K562 (cell line): Measurements from ENCODE around the gene SPPL2C. TPM values are rescaled to one million over a fixed set of nuclear protein-coding genes. Genes with fewer than 3 reads are reported as not detected.
A peak's percentile ranks its signal among the peaks of the same experiment; 100 is the strongest.

ENCODE experiments used
- CCAR2 ChIP-seq: fragments of 200-400 bp; formaldehyde crosslinking; IDR thresholded peaks from 2 replicates; pipeline ENCODE4 v1.6.1; 2017; ENCODE audit warnings: mild to moderate bottlenecking, low read depth, low read length
- CTCF ChIP-seq, 3 experiments: IDR thresholded peaks in 2 of 3; conservative IDR thresholded peaks in 1 of 3; 2 replicates each; pipeline ENCODE4 v1.5.1; 2011 to 2012; ENCODE audit warnings: low read length in 3 of 3, mild to moderate bottlenecking in 3 of 3, control low read depth in 2 of 3, improper control_type of control experiment in 1 of 3, inconsistent platforms in 1 of 3, low read depth in 1 of 3, mixed read lengths in 1 of 3, moderate library complexity in 1 of 3; ENCODE audit not compliant: insufficient read depth in 2 of 3
- HNRNPL ChIP-seq: fragments of 200-400 bp; formaldehyde crosslinking; IDR thresholded peaks from 2 replicates; pipeline ENCODE4 v1.6.1; 2017; ENCODE audit warnings: low read depth, mild to moderate bottlenecking, low read length
- KLF10 ChIP-seq: fragments of 250-450 bp; sonication (Bioruptor Pico); IDR thresholded peaks from 2 replicates; pipeline ENCODE4 v1.6.1; 2021; ENCODE audit warnings: matching md5 sums
- LARP7 ChIP-seq: fragments of 450-650 bp; IDR thresholded peaks from 2 replicates; pipeline ENCODE4 v1.6.1; 2016
- MAFF ChIP-seq: IDR thresholded peaks from 2 replicates; pipeline ENCODE4 v1.6.1; 2012; ENCODE audit warnings: low read length, improper control_type of control experiment
- NR3C1 ChIP-seq: sonication (generic); formaldehyde crosslinking; IDR thresholded peaks from 2 replicates; pipeline ENCODE4 v1.8.1; 2022; ENCODE audit warnings: missing genetic modification reagents
- TOE1 ChIP-seq, 2 experiments: fragments of 450-650 bp in 1 of 2; sonication (generic) in 1 of 2; formaldehyde crosslinking in 1 of 2; IDR thresholded peaks; 2 replicates each; pipeline versions ENCODE4 v1.7.1 to v1.8.0; 2016 to 2022; ENCODE audit warnings: borderline replicate concordance in 2 of 2, mild to moderate bottlenecking in 2 of 2, antibody characterized with exemption in 1 of 2, inconsistent platforms in 1 of 2, low read depth in 1 of 2, missing genetic modification reagents in 1 of 2, moderate library complexity in 1 of 2
- ZBTB11 ChIP-seq, 3 experiments: fragments of 200-800 bp in 1 of 3; fragments of 250-450 bp in 1 of 3; fragments of 450-650 bp in 1 of 3; sonication (Bioruptor Pico) in 1 of 3; sonication (Bioruptor generic) in 1 of 3; formaldehyde crosslinking in 1 of 3; IDR thresholded peaks; 2 replicates each; pipeline versions ENCODE4 v1.6.1 to v1.8.0; 2016 to 2022; ENCODE audit warnings: mild to moderate bottlenecking in 2 of 3, missing genetic modification characterization in 2 of 3, missing compliant biosample characterization in 1 of 3, moderate library complexity in 1 of 3
- ZBTB34 ChIP-seq: fragments of 250-450 bp; sonication (Bioruptor Pico); IDR thresholded peaks from 2 replicates; pipeline ENCODE4 v1.8.0; 2021; ENCODE audit warnings: mild to moderate bottlenecking, moderate library complexity
- ZNF175 ChIP-seq: fragments of 200-800 bp; sonication (Bioruptor generic); IDR thresholded peaks from 2 replicates; pipeline ENCODE4 v1.6.1; 2016; ENCODE audit warnings: low read depth, mild to moderate bottlenecking, missing genetic modification characterization, missing compliant biosample characterization
- polyA plus RNA-seq, 8 experiments: library from polyadenylated mRNA; depleted of rRNA in 4 of 8; stranded (reverse) in 5 of 8; unstranded in 3 of 8; fragments of >200 nt; fragmentation: Nextera tagmentation in 2 of 8; fragmentation: Illumina TruSeq in 1 of 8; extraction: Ambion mirVana in 2 of 8; extraction: Trizol in 1 of 8; gene quantifications; 2 replicates each; pipeline versions ENCODE4 v1.2.1 to v1.2.3, GENCODE V29; 2011 to 2014; ENCODE audit warnings: inconsistent platforms in 1 of 8, missing spikeins in 1 of 8
- total RNA-seq, 7 experiments: library from RNA; depleted of rRNA in 6 of 7; stranded (reverse); fragments of >200 nt in 6 of 7; fragmentation: Illumina TruSeq in 2 of 7; extraction: Trizol in 2 of 7; gene quantifications; 2 replicates each; pipeline versions ENCODE4 v1.2.1 to v1.2.3, GENCODE V29; 2011 to 2021; ENCODE audit warnings: low replicate concordance in 1 of 7
- TF ChIP-seq, protein P1 (sequence below), 2 experiments: fragments of 450-650 bp; IDR thresholded peaks; 2 replicates each; pipeline ENCODE4 v1.6.1; 2018; ENCODE audit warnings: mild to moderate bottlenecking in 2 of 2, low read depth in 1 of 2; ENCODE audit not compliant: partially characterized antibody in 2 of 2
- TF ChIP-seq, protein P2 (sequence below): sonication (generic); formaldehyde crosslinking; IDR thresholded peaks from 2 replicates; pipeline ENCODE4 v1.8.1; 2022; ENCODE audit warnings: missing genetic modification reagents

Gene SPPL2C
- total and polyA plus RNA-seq, 9 of the 15 experiments (the other 6 are each of a cell fraction or from before 2014, with no cell fraction given) = not detected

- TF ChIP-seq, protein P1, sequence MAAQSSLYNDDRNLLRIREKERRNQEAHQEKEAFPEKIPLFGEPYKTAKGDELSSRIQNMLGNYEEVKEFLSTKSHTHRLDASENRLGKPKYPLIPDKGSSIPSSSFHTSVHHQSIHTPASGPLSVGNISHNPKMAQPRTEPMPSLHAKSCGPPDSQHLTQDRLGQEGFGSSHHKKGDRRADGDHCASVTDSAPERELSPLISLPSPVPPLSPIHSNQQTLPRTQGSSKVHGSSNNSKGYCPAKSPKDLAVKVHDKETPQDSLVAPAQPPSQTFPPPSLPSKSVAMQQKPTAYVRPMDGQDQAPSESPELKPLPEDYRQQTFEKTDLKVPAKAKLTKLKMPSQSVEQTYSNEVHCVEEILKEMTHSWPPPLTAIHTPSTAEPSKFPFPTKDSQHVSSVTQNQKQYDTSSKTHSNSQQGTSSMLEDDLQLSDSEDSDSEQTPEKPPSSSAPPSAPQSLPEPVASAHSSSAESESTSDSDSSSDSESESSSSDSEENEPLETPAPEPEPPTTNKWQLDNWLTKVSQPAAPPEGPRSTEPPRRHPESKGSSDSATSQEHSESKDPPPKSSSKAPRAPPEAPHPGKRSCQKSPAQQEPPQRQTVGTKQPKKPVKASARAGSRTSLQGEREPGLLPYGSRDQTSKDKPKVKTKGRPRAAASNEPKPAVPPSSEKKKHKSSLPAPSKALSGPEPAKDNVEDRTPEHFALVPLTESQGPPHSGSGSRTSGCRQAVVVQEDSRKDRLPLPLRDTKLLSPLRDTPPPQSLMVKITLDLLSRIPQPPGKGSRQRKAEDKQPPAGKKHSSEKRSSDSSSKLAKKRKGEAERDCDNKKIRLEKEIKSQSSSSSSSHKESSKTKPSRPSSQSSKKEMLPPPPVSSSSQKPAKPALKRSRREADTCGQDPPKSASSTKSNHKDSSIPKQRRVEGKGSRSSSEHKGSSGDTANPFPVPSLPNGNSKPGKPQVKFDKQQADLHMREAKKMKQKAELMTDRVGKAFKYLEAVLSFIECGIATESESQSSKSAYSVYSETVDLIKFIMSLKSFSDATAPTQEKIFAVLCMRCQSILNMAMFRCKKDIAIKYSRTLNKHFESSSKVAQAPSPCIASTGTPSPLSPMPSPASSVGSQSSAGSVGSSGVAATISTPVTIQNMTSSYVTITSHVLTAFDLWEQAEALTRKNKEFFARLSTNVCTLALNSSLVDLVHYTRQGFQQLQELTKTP (IDR thresholded peaks at IDR 0.05; ENCODE audit: low read depth in 1 of 2, partially characterized antibody in 2 of 2) = no peak
- no peak for TF ChIP-seq CCAR2
- TF ChIP-seq CTCF (IDR thresholded peaks at IDR 0.05 in 2 of 3, conservative IDR thresholded peaks at IDR 0.05 in 1 of 3; ENCODE audit: insufficient read depth in 2 of 3, low read depth in 1 of 3, low read length in 3 of 3) = peak; percentile 88 to 96 (median 90)
- no peak for TF ChIP-seq NR3C1 (CRISPR knock-in tag)
- TF ChIP-seq ZNF175 (CRISPR knock-in tag) = no peak
- TF ChIP-seq ZBTB34 (CRISPR knock-in tag) = no peak
- TF ChIP-seq HNRNPL = no peak
- no peak for TF ChIP-seq ZBTB11 (CRISPR knock-in tag; IDR thresholded peaks at IDR 0.05)
- no peak for TF ChIP-seq MAFF
- TF ChIP-seq KLF10 (CRISPR knock-in tag) = no peak
- TF ChIP-seq, protein P2, sequence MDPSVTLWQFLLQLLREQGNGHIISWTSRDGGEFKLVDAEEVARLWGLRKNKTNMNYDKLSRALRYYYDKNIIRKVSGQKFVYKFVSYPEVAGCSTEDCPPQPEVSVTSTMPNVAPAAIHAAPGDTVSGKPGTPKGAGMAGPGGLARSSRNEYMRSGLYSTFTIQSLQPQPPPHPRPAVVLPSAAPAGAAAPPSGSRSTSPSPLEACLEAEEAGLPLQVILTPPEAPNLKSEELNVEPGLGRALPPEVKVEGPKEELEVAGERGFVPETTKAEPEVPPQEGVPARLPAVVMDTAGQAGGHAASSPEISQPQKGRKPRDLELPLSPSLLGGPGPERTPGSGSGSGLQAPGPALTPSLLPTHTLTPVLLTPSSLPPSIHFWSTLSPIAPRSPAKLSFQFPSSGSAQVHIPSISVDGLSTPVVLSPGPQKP (CRISPR knock-in tag) = no peak
- TF ChIP-seq LARP7 = no peak
- TF ChIP-seq TOE1 (IDR thresholded peaks at IDR 0.05; ENCODE audit: borderline replicate concordance) = no peak
- TF ChIP-seq TOE1 (CRISPR knock-in tag; IDR thresholded peaks at IDR 0.05; ENCODE audit: borderline replicate concordance, low read depth) = no peak
These were observed 8.0 kb downstream of the SPPL2C start (continued) for GRCh38 chr17:45852535-45853297.
